Central memory CD8-positive, alpha-beta T cell (primary cell): ENCODE results near the gene MBD3L2B.

Experiments used
- ATAC-seq: fragments of 150-1000 bp; cut with Tn5 transposase; replicated peaks from 2 replicates; pipeline ENCODE4 v1.10.0; 2022; ENCODE audit warnings: mild to moderate bottlenecking, moderate FRiP score, moderate number of reproducible peaks; ENCODE audit not compliant: poor library complexity, severe bottlenecking; ENCODE audit errors: extremely low read depth
- DNase-seq, 2 donors: peaks; one replicate each; pipeline ENCODE4 v3.0.0; 2021; ENCODE audit warnings: low spot score in 2 of 2
- H3K27ac Mint-ChIP-seq: one replicate; pipeline ENCODE4 v1.8.0; 2022; ENCODE audit warnings: low read depth, mild to moderate bottlenecking, moderate library complexity, mixed read lengths
- H3K27me3 Mint-ChIP-seq: one replicate; pipeline ENCODE4 v1.8.0; 2022; ENCODE audit warnings: mixed read lengths
- H3K36me3 Mint-ChIP-seq: one replicate; pipeline ENCODE4 v1.8.0; 2022; ENCODE audit warnings: mild to moderate bottlenecking, moderate library complexity, mixed read lengths; ENCODE audit not compliant: insufficient read depth
- H3K4me1 Mint-ChIP-seq: one replicate; pipeline ENCODE4 v1.8.0; 2022; ENCODE audit warnings: mixed read lengths
- H3K4me3 Mint-ChIP-seq: one replicate; pipeline ENCODE4 v1.8.0; 2022; ENCODE audit warnings: mild to moderate bottlenecking, moderate library complexity, mixed read lengths
- H3K9me3 Mint-ChIP-seq: one replicate; pipeline ENCODE4 v1.8.0; 2022; ENCODE audit warnings: mixed read lengths

MBD3L2B gene

DNA sequence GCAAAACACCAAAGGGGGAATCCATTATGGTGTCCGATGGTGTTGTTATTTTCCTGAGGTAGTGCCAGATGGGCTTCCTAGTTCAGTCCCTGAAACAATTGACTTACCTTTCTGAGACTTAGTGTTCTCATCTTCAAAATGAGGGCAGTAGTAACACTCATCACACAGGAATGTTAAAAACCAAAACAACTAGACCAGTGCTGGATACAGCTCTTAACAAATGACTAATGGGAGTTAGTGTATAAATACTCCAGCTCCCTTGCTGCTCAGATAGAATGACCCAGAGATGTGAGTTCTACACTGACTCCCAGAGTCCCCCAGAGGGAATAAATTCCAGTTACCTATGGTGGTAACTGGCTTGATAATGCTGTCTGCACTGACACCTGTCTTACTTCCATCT lies 49.9 kb downstream of the MBD3L2B start:
- H3K27ac Mint-ChIP-seq: no peak overlapping the region
- no peaks in the 10 kb centered on the region for H3K4me1 Mint-ChIP-seq
- H3K9me3 Mint-ChIP-seq: no peaks in the 10 kb centered on the region
- H3K36me3 Mint-ChIP-seq: peaks cover 1% of the 10 kb centered on the region
- H3K4me3 Mint-ChIP-seq: no peak overlapping the region
- ATAC-seq (no peak), DNase-seq (no peak)
- H3K27me3 Mint-ChIP-seq: peaks cover 33% of the 10 kb centered on the region

DNA sequence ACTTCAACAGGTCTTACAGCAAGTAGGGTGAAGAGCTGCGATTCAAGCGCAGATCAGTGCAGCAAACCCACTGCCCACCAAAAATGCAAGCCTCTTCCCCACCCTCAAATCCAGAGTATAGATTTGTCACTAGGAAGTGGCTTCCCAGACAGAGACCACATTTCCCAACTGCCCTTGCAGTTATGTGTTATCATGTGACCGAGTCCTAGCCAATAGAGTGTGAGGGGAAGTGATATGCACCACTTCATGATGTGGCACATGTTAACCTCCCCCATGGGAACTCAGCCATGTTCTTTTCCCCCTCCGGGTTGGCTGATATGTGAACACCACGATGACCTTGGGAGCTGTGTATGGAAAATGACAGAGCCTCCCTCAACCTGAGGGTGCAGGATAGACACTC lies 50.8 kb downstream of the MBD3L2B start:
- no peak overlapping the region for H3K27ac Mint-ChIP-seq
- no peak for ATAC-seq
- H3K27me3 Mint-ChIP-seq: peaks cover 24% of the 10 kb centered on the region
- H3K36me3 Mint-ChIP-seq: peaks cover 1% of the 10 kb centered on the region
- H3K9me3 Mint-ChIP-seq: no peaks in the 10 kb centered on the region
- DNase-seq: no peak
- H3K4me3 Mint-ChIP-seq: no peak overlapping the region
- no peaks in the 10 kb centered on the region for H3K4me1 Mint-ChIP-seq

DNA sequence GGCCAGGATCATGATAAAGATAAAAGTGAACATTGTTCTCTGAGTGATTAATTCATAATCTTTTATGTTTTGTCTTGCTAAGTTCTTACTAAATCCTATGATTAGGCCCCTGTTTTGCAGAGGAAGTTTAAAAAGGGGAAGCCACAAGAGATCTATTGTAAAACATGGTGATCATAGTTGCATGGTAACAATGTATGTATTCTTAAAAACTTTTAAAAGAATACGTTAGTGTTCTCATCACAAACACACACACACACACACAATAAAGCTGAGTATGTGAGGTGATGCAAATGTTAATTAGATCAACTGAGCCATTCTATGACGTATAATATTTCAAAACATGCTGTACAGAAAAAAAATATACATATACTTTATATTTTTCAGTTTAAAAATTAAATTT lies 51.2 kb downstream of the MBD3L2B start:
- DNase-seq (no peak), ATAC-seq (no peak)
- Mint-ChIP-seq H3K4me1 (no peaks in the 10 kb centered on the region), H3K27me3 (peaks cover 20% of the 10 kb centered on the region), H3K9me3 (no peaks in the 10 kb centered on the region), H3K36me3 (peaks cover 1% of the 10 kb centered on the region), H3K4me3 (no peak overlapping the region), H3K27ac (no peak overlapping the region)

DNA sequence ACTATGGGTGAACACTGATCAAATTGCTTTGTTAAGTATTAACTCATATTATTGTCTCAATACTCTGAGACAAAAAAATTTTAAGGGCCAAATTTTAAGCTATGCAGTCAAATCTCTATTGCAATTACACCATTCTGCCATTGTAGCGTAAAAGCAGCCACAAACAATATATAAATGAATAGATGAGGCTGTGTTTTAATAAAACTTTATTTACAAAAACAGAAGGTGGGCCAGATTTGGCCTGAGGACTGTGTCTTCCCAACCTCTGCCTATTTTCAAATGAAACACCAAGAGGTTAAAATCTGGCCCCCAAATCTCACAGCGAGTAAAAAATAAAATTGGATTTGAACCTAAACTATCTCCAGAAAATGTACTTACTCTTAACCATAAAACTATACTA lies 51.7 kb downstream of the MBD3L2B start:
- no peak overlapping the region for H3K4me3 Mint-ChIP-seq
- no peaks in the 10 kb centered on the region for H3K9me3 Mint-ChIP-seq
- peaks cover 14% of the 10 kb centered on the region for H3K27me3 Mint-ChIP-seq
- peaks cover 1% of the 10 kb centered on the region for H3K36me3 Mint-ChIP-seq
- ATAC-seq: no peak
- H3K4me1 Mint-ChIP-seq: no peaks in the 10 kb centered on the region
- no peak overlapping the region for H3K27ac Mint-ChIP-seq
- DNase-seq: no peak
